NB4 (cell line): ENCODE data around the gene POU4F1.
"Not testable (repeated sequence)": the region's sequence is repeated elsewhere in the genome, so short reads cannot be mapped to it uniquely, and the experiment has no call there.

Experiments
- DNase-seq: peaks from one replicate; pipeline ENCODE4 v3.0.0; 2010; ENCODE audit warnings: low read depth
- H3K4me3 ChIP-seq: one replicate; pipeline ENCODE4 v1.5.1; 2011; ENCODE audit warnings: mild to moderate bottlenecking, low read depth, low read length, moderate library complexity
- CTCF ChIP-seq: IDR thresholded peaks from one replicate; pipeline ENCODE4 v1.5.1; 2012; ENCODE audit warnings: low read depth, low read length
- MAX ChIP-seq: IDR thresholded peaks from 2 replicates; pipeline ENCODE4 v1.6.1; 2011; ENCODE audit warnings: low read depth, low read length
- MYC ChIP-seq: IDR thresholded peaks from 2 replicates; pipeline ENCODE4 v1.6.1; 2011; ENCODE audit warnings: low read depth, low read length
- POLR2A ChIP-seq: IDR thresholded peaks from 2 replicates; pipeline ENCODE4 v1.6.1; 2011; ENCODE audit warnings: mild to moderate bottlenecking; ENCODE audit not compliant: insufficient read length; ENCODE audit errors: extremely low read depth

POU4F1 gene, protein sequence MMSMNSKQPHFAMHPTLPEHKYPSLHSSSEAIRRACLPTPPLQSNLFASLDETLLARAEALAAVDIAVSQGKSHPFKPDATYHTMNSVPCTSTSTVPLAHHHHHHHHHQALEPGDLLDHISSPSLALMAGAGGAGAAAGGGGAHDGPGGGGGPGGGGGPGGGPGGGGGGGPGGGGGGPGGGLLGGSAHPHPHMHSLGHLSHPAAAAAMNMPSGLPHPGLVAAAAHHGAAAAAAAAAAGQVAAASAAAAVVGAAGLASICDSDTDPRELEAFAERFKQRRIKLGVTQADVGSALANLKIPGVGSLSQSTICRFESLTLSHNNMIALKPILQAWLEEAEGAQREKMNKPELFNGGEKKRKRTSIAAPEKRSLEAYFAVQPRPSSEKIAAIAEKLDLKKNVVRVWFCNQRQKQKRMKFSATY

GRCh38 chr13:78603240-78603957 is at the start of gene POU4F1:
POU4F1 (minus strand) TSS chr13:78603552; CDS start chr13:78603326, 226 bp downstream.
- peak; percentile 81 for DNase-seq
- peak within 1 kb of the TSS; percentile 52 for H3K4me3 ChIP-seq
- TF ChIP-seq POLR2A (peak; percentile 38), MYC (no peak), CTCF (no peak), MAX (peak; percentile 68)

DNA sequence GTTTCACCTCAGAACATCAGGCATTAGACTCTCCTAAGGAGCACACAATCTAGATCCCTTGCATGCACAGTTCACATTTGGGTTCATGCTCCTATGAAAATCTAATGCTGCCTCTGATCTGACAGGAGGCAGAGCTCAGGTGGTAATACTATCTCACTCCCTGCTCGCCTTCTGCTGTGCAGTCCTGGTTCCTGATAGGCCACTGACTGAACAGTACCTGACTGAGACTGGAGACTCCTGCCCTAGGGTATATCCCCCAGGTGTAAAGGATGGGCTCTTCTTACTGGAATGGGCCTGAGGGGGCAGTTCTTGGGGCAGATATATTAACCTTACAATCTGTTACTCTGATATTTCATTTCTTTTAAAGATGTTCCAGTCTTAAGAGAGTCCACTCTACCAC is 49.3 kb upstream of the POU4F1 start:
- no peak overlapping the region for H3K4me3 ChIP-seq
- DNase-seq, result no peak
- TF ChIP-seq POLR2A, result no peak
- no peak for TF ChIP-seq CTCF
- no peak for TF ChIP-seq MYC
- no peak for TF ChIP-seq MAX

GRCh38 chr13:78650717-78651083 is 47.3 kb upstream of the POU4F1 start:
- no peak overlapping the region for H3K4me3 ChIP-seq
- peak; percentile 9 for DNase-seq
- TF ChIP-seq POLR2A (no peak), MYC (no peak), MAX (no peak), CTCF (no peak)

- no peak overlapping the region for H3K4me3 ChIP-seq
- DNase-seq, result peak; percentile 24
- TF ChIP-seq CTCF (no peak), POLR2A (no peak), MYC (no peak)
These were observed 46.8 kb upstream of the POU4F1 start for GRCh38 chr13:78649997-78650716.

- not testable (repeated sequence) for H3K4me3 ChIP-seq, DNase-seq
These were observed 43.8 kb upstream of the POU4F1 start for GRCh38 chr13:78647109-78647678.

GRCh38 chr13:78638216-78638615 is 34.9 kb upstream of the POU4F1 start:
- TF ChIP-seq POLR2A (no peak), MYC (no peak), CTCF (no peak), MAX (no peak)
- DNase-seq, result no peak
- H3K4me3 ChIP-seq, result no peak overlapping the region
